Pancreas (tissue), 10 donors: Measurements from ENCODE around the gene TANGO2. TPM values are rescaled to one million over a fixed set of nuclear protein-coding genes. Genes with fewer than 3 reads are reported as not detected.

Source experiments
- ATAC-seq, 4 donors: fragments of 200-7000 bp; cut with Tn5 transposase; one replicate each; pipeline versions ENCODE4 v1.8.0 to v1.9.1; 2020; ENCODE audit warnings: mild to moderate bottlenecking in 4 of 4, moderate library complexity in 4 of 4
- DNase-seq, 6 donors: peaks; one replicate each; pipeline ENCODE4 v3.0.0-alpha.2; 2020
- FAIRE-seq: peaks from 2 replicates; lab custom pipeline; 2012; peaks lifted over from hg19 to GRCh38; lab: Jason Lieb, UNC
- H3K27ac ChIP-seq, 4 donors: fragments of 200-600 bp; sonication (generic); 1 replicate in 3 of 4; 2 replicates in 1 of 4; pipeline versions ENCODE4 v1.5.0 to v1.8.0; 2020
- H3K27me3 ChIP-seq, 4 donors: fragments of 200-600 bp; one replicate each; pipeline ENCODE4 v1.8.0; 2021
- H3K36me3 ChIP-seq, 3 donors: fragments of 200-600 bp; sonication (generic) in 1 of 3; one replicate each; pipeline versions ENCODE4 v1.5.0 to v1.8.0; 2020 to 2021
- H3K4me1 ChIP-seq, 3 donors: fragments of 200-600 bp; one replicate each; pipeline ENCODE4 v1.8.0; 2021
- H3K4me3 ChIP-seq, 4 donors: fragments of 200-600 bp; sonication (generic) in 2 of 4; one replicate each; pipeline versions ENCODE4 v1.5.0 to v1.8.0; 2020 to 2021
- H3K9me3 ChIP-seq, 4 donors: fragments of 200-600 bp; one replicate each; pipeline ENCODE4 v1.8.0; 2021
- WGBS, 2 donors: extraction: QIAGEN DNeasy Blood & Tissue Kit; methylation state at CpG; one replicate each; pipeline ENCODE4 v1.1.7; 2013; 5-methylcytosine and 5-hydroxymethylcytosine counted together
- intact Hi-C, 3 donors: fragments of 100-400 bp; cut with DNase I; formaldehyde crosslinking; loops; one replicate each; pipeline versions ENCODE4 v1.11.1 to v1.14.2; 2022
- polyA plus RNA-seq, 2 donors: library from polyadenylated mRNA; stranded (reverse); fragments of 200-250 nt; gene quantifications; one replicate each; pipeline ENCODE4 v1.2.3, GENCODE V29; 2013
- total RNA-seq, 6 donors: library from RNA; stranded (reverse); fragmentation: NEBNext Ultra II Directional in 4 of 6; extraction: Animal tissue kit (Norgen Biotek cat#: 25700) in 4 of 6; gene quantifications; one replicate each; pipeline versions ENCODE4 v1.2.1 to v1.2.4, GENCODE V29; 2021 to 2023
- TF ChIP-seq, protein P1 (sequence below), 4 donors: fragments of 200-600 bp; sonication (generic) in 3 of 4; IDR thresholded peaks; one replicate each; pipeline versions ENCODE4 v1.5.0 to v1.8.0; 2021; ENCODE audit warnings: antibody characterized with exemption in 4 of 4
- donor health status: healthy with polysubstance abuse.
- donor health status: DM: no; HTN: no; CAD: no; lungs with moderate emphysema.
- donor health status: DM: no; HTN: no; CAD: no.
- donor health status: control.
- donor health status: control.
- donor health status: Bipolar disorder and iron deficiency.
- donor health status: DM: yes; HTN: yes; CAD: no.
- donor health status: DM: no; HTN: no; CAD: no.
- donor health status: DM: no; HTN: no; CAD: no.
- donor health status: DM: yes; HTN: yes; CAD: no.

The TANGO2 gene
- total and polyA plus RNA-seq, 8 donors, result 4.0 to 20.4 (median 11.5) TPM

DNA sequence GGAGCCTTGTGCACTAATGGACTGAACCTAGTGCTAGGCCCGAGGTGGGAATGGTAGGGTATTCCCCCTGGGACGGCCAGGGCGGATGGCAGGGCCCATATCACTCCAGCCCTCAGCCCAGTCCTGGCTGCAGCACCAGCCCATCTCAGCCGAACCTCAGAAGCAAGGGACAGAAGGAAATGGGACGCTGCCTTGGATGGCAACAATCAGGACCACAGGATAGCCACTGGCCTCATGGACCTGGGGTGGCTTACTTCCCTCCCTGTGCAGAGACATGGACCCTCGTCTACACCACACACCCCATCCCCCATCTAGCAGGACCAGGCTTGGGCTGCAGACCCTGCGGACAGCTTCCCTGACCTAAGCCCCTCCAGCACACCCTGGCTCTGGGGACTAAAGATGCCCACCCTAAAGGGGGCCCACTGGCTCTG is 28.4 kb upstream of the TANGO2 start:
- FAIRE-seq (no peak), ATAC-seq (no peak), DNase-seq (peak in 2 of 6 donors; percentile 4 to 37)
- Histone ChIP-seq H3K9me3 (no peaks in the 10 kb centered on the region), H3K27ac (no peak overlapping the region), H3K27me3 (no peaks in the 10 kb centered on the region), H3K4me1 (no peaks in the 10 kb centered on the region), H3K4me3 (no peak overlapping the region), H3K36me3 (no peaks in the 10 kb centered on the region)
- WGBS, 2 donors, result 85 to 95% methylated on average over 7 of the region's 7 CpGs
- TF ChIP-seq, protein P1, sequence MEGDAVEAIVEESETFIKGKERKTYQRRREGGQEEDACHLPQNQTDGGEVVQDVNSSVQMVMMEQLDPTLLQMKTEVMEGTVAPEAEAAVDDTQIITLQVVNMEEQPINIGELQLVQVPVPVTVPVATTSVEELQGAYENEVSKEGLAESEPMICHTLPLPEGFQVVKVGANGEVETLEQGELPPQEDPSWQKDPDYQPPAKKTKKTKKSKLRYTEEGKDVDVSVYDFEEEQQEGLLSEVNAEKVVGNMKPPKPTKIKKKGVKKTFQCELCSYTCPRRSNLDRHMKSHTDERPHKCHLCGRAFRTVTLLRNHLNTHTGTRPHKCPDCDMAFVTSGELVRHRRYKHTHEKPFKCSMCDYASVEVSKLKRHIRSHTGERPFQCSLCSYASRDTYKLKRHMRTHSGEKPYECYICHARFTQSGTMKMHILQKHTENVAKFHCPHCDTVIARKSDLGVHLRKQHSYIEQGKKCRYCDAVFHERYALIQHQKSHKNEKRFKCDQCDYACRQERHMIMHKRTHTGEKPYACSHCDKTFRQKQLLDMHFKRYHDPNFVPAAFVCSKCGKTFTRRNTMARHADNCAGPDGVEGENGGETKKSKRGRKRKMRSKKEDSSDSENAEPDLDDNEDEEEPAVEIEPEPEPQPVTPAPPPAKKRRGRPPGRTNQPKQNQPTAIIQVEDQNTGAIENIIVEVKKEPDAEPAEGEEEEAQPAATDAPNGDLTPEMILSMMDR (IDR thresholded peaks at IDR 0.05), result no peak
- intact Hi-C loops, result no loop called here

DNA sequence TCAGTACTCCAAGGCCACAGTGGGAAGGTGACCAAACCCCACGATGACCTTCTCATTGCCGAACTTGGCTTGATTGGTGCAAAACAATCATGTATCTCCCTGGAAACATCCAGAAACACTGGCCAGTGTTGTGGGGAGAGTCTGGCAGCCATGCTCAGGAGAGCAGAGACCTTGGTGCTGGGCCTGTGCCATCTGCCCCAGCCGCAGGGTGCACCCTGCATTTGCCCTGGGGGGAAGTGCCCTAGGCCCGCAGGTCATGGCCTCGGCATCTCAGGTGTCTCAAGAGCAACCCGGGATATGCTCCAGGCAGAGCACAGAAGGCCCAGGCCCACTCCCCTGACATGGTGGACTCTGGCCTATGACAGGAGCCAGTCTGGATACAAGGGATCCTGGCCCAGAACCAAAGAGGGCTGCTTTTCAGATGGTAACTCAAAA is 28.0 kb upstream of the TANGO2 start:
- DNase-seq (peak in 2 of 6 donors; percentile 18 to 43), ATAC-seq (no peak), FAIRE-seq (no peak)
- Histone ChIP-seq H3K36me3 (no peaks in the 10 kb centered on the region), H3K27ac (no peak overlapping the region), H3K27me3 (no peaks in the 10 kb centered on the region), H3K4me1 (no peaks in the 10 kb centered on the region), H3K4me3 (no peak overlapping the region), H3K9me3 (no peaks in the 10 kb centered on the region)
- WGBS, 2 donors, result 76 to 83% methylated on average over 6 of the region's 6 CpGs
- TF ChIP-seq, protein P1 (IDR thresholded peaks at IDR 0.05), result no peak
- intact Hi-C loops, result no loop called here

DNA sequence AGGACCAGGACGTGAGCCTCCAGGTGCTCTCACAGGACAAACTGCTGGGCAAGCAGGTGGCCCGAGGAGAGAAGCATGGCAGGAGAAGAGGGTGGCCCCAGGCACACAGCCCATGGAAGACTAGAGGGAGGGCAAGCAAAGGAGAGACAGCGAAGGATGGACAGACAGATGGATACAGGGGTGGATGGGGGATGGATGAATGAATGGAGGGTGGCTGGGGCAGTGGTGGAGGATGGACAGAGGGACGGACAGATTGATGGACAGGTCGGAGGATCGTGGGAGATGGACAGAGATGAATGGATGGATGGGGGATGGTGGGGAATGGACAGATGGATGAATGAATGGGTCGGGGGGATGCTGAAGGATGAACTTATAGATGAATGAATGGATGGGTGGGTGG is 27.0 kb upstream of the TANGO2 start:
- DNase-seq (peak in 1 of 6 donors; percentile 25), FAIRE-seq (no peak), ATAC-seq (no peak)
- Histone ChIP-seq H3K36me3 (no peaks in the 10 kb centered on the region), H3K27me3 (no peaks in the 10 kb centered on the region), H3K27ac (no peak overlapping the region), H3K9me3 (no peaks in the 10 kb centered on the region), H3K4me3 (no peak overlapping the region), H3K4me1 (no peaks in the 10 kb centered on the region)
- 89 to 93% methylated on average over 7 of the region's 7 CpGs for WGBS, 2 donors
- TF ChIP-seq, protein P1 (IDR thresholded peaks at IDR 0.05), result no peak
- intact Hi-C loops, result no loop called here

DNA sequence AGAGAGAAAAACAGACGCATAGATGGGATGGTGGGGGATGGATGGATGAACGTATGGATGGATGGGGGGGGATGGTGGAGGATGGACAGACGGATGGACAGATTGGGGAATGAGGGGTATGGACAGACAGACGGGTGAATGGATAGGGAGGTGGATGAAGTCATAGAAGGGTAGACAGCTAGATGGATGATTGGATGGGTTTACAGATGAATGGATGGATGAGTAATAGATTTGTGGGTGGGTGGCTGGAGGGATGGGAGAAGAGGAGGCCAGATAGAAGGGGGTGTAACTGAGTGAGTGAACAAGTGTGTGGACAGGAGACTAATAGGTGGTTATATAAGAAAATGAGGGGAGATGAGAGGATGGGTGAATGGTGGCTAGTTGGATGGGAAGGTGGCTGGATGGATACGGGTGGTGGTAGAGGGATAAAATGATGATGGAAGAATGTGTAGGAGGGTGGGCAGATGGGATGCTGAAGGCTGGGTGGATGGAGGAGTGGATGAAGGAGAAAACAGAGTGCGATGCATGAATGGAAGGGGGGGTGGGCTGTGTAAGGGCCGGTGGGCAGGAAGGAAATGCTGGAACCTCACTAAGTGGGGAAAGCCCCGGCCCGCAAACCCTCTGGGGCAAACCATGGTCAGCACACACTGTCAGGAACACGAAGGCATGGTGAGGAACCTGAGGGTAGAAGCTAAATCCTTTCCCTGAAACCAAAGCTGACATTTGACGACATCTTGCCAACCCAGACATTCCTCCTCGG is 25.9 kb upstream of the TANGO2 start:
- H3K4me1 ChIP-seq, result no peaks in the 10 kb centered on the region
- WGBS, 2 donors, result 91 to 92% methylated on average over 12 of the region's 12 CpGs
- intact Hi-C loops, result no loop called here
- DNase-seq (peak in 2 of 6 donors; percentile 3 to 15), FAIRE-seq (no peak), ATAC-seq (no peak)
- no peaks in the 10 kb centered on the region for H3K36me3 ChIP-seq
- no peaks in the 10 kb centered on the region for H3K9me3 ChIP-seq
- H3K27ac ChIP-seq, result no peak overlapping the region
- no peak overlapping the region for H3K4me3 ChIP-seq
- TF ChIP-seq, protein P1 (IDR thresholded peaks at IDR 0.05), result no peak
- H3K27me3 ChIP-seq, result no peaks in the 10 kb centered on the region
